Activated gamma-delta T cell treated with anti-CD3 and anti-CD28 coated beads, Interleukin-2, amount 50 U/mL, for 16 hours (primary cell): ENCODE results near the gene HAO2.
"Not testable (repeated sequence)": the region's sequence is repeated elsewhere in the genome, so short reads cannot be mapped to it uniquely, and the experiment has no call there.

Experiments used
- DNase-seq: peaks from one replicate; pipeline ENCODE4 v3.0.0-alpha.2; 2020; ENCODE audit warnings: low read depth

The HAO2 gene

GRCh38 chr1:119345398-119345797 lies 23.2 kb upstream of the HAO2 start:
- no peak for DNase-seq

DNA sequence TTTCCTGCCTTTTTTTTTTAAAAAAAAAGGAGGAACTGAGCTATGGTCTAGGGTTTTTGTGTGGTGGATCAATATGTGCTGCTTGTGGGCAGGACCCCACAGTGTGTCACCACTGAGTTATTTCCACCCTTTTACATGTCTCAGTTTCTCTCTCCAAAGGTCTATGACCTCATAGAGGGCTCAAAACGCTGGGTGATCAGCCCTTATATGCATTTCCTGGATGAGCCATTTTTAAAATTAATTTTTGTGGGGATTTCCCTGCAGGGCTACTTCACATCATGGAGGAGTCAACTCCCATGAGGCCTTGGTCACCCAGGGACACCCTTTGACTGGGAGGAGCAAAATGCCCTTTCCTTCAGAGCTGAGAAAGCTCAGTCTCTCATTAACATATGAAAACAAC lies 20.7 kb upstream of the HAO2 start:
- no peak for DNase-seq

DNA sequence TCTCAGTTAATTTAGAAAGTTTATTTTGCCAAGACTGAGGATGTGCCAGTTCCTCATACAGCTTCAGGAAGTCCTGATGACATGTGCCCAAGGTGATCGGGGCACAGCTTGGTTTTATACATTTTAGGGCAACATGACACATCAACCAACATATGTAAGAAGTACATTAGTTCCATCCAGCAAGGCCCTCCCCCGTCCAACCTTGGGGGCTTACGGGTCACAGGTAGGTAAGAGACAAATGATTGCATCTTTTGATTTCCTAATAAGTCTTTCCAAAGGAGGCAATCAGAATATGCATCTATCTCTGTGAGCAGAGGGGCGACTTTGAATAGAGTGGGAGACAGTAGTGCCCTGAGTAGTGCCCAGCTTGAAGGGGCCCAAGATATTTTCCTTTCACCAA lies 19.6 kb upstream of the HAO2 start:
- no peak for DNase-seq

GRCh38 chr1:119350866-119351265 lies 17.7 kb upstream of the HAO2 start:
- not testable (repeated sequence) for DNase-seq

DNA sequence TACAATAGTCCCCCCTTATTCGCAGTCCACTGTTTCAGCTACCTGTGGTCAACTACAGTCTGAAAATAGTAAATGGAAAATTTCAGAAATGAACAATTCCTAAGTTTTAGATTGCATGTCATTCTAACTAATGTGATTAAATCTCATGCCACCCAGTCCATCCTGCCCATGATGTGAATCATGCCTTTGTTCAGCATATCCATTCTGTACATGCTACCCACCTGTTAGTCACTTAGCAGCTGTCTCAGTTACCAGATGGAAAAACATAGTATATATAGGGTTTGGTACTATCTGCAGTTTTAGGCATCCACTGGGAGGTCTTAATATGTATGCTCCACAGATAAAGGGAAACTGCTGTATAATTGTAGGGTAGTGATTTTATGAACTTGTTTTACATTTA lies 16.6 kb upstream of the HAO2 start:
- no peak for DNase-seq

DNA sequence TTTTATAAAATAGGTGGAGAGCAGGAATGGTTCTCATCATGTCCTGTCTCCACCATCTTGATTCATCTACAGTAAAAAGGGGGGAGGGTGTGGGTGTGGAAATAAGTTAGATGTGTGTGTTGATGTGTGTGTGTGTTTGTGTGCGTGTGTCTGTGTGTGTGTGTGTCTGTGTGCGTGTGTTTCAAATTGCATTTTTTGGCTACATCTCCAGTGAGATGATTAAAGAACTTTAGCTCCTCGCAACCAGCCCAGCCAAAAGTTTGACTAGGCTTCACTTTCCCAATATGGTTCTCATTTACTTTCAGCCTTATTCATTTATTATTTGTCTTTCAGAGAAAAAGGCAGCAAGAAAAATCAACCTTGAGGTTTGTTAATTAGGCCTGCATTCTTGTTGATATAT lies 14.7 kb upstream of the HAO2 start:
- no peak for DNase-seq

- no peak for DNase-seq
These were observed 9.9 kb upstream of the HAO2 start for GRCh38 chr1:119358636-119359035.

GRCh38 chr1:119359730-119360129 lies 8.9 kb upstream of the HAO2 start:
- no peak for DNase-seq

DNA sequence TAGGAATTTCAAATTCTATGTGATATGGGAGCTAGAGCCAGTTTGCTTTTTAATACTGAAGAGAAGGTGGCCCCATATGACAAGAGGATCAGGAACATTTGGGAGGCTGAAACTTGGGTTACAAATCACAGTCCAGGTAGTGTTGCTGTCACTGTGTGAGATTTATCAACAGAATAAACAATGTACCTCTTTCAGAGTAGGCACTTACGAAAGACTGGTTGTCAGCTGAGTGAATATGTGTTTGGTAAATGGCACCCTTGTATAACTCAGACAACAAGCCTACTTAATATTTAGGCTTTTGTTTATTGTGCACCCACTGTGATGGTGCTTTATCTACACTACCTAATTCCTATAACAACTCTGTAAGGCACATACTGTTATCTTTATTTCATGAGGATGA lies 7.4 kb upstream of the HAO2 start:
- no peak for DNase-seq

GRCh38 chr1:119361620-119362344 lies 6.8 kb upstream of the HAO2 start:
- no peak for DNase-seq

GRCh38 chr1:119363162-119363561 lies 5.4 kb upstream of the HAO2 start:
- DNase-seq = no peak

DNA sequence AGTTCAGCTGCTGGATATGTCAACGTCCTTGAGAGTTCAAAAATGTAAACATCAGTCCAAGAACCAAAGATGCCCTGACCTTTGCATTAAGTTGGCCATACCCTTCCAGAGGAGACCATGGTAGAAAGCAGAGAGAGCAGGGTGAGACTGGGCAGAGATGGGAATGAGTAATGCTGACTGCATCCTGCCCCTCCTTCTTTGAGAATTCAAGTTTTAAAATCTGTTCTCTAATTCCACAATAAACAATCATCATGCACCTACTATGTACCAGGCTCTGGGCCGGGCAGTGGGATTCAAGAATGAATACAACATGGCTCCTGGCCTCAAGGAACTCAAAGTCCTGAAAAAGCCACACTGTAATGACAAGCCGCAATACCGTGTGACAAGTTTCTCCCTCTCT lies 3.9 kb upstream of the HAO2 start:
- DNase-seq = no peak

GRCh38 chr1:119366424-119366823 lies 2.2 kb upstream of the HAO2 start:
- DNase-seq = no peak

DNA sequence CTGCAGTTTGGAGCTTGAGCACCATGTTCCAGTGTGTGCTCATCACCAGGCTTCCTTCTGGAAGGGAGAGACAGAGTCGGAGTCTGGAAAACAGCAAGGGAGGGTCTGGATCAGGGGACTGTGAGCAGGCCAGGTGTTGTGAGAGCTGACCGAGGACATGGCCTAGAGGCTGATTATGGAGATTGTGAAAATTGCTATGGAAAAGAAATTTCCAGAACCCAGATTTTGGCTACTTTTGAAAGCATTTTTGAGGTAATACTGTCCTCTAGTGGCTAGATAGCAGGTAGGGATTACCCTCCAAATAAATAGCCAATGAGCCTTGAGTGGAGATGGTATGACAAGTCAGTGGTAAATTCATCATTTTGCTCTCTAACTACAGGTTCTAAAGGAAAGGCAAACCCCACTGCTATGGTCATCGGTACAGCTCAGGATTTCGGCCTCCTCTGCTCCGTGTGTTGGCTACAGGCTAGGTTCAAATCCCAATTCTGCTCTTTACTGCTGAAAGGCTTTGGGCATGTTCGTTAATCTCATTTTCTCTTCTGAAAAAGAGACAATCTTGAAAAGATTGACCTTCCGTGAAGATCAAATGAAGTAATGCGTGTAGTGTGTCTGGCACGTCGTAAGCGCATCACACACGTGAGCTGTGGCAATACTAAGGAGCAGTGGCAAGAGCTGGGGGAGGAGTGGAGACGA lies 1.0 kb upstream of the HAO2 start:
- no peak for DNase-seq

- no peak for DNase-seq
These were observed 2.2 kb downstream of the HAO2 start for GRCh38 chr1:119370748-119371147.

GRCh38 chr1:119371815-119372214 lies 3.2 kb downstream of the HAO2 start:
- DNase-seq = no peak

DNA sequence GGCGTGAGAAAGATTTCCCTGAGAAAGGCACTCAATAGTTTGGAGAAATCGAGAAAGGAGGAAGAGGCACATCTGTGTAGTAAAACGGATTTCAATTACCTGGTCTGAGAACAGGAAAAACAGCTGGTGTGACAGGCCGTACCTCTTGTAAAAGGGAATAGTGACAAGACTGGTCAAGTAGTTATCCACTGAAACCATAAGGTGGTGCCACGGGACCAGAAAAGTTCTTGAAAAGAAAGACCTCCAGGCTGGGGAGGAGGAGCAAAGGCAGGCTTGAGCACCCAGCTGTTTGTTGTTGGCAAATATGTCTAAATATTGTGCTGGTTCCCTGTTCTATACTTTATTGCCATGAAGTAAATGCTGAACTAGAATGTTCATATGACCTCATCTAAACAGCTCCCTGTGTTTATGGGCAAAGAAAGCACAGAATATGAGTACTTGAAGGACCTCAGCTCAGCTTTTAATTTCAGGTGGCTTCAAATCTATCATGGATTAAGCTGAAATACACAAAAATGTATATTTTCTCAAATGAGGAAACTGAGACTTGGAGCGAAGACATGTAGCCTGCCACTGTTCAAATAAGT lies 4.0 kb downstream of the HAO2 start:
- no peak for DNase-seq

GRCh38 chr1:119373465-119373864 lies 4.9 kb downstream of the HAO2 start:
- no peak for DNase-seq

- DNase-seq = no peak
These were observed 5.8 kb downstream of the HAO2 start for GRCh38 chr1:119374208-119374874.

- no peak for DNase-seq
These were observed 6.8 kb downstream of the HAO2 start for GRCh38 chr1:119375366-119375765.

GRCh38 chr1:119376594-119376993 lies 8.0 kb downstream of the HAO2 start:
- DNase-seq = no peak

DNA sequence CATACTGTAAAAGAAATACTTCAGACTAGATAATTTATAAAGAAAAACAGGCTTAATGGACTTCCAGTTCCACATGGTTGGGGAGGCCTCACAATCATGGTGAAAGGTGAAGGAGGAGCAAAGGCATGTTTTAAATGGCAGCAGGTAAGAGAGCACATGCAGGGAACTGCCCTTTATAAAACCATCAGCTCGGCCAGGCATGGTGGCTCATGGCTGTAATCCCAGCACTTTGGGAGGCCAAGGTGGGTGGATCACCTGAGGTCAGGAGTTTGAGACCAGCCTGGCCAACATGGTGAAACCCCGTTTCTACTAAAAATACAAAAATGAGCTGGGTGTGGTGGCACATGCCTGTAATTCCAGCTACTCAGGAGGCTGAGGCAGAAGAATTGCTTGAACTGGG lies 9.0 kb downstream of the HAO2 start:
- not testable (repeated sequence) for DNase-seq

GRCh38 chr1:119379117-119379516 lies 10.5 kb downstream of the HAO2 start:
- DNase-seq = no peak
